ENCODE results near the gene BMP2K. TPM values are rescaled to one million over a fixed set of nuclear protein-coding genes. Genes with fewer than 3 reads are reported as not detected.
"Not testable (repeated sequence)": the region's sequence is repeated elsewhere in the genome, so short reads cannot be mapped to it uniquely, and the experiment has no call there.

BMP2K gene
- total and polyA plus RNA-seq, 2 of the 8 experiments (the other 6 are each of a cell fraction or from before 2014, with no cell fraction given) = 15.6 to 24.1 TPM

- H3K4me2 ChIP-seq (ENCODE audit: insufficient read depth in 1 of 2, low read depth in 2 of 2, low read length in 2 of 2); H3K9ac ChIP-seq (replicated peaks in 1 of 4; ENCODE audit: extremely low read depth in 1 of 4, low read depth in 3 of 4, low read length in 3 of 4); H3K79me1 ChIP-seq (ENCODE audit: low read depth, low read length); H2AK5ac ChIP-seq (ENCODE audit: low read depth, low read length); H2BK15ac ChIP-seq (ENCODE audit: low read length); H4K91ac ChIP-seq (replicated peaks; ENCODE audit: insufficient read length, low read length); H2BK120ac ChIP-seq (replicated peaks; ENCODE audit: low read depth, low read length); H3K9me3 ChIP-seq (ENCODE audit: insufficient read depth in 2 of 2, low read depth in 1 of 2, low read length in 1 of 2); H2BK20ac ChIP-seq (ENCODE audit: low read length); DNase-seq (ENCODE audit: low read depth in 1 of 2, low spot score in 2 of 2); H3K4ac ChIP-seq (replicated peaks; ENCODE audit: insufficient read length, low read depth, low read length); H3K18ac ChIP-seq (ENCODE audit: extremely low read depth, low read length); H3K4me3 ChIP-seq (ENCODE audit: extremely low read depth in 1 of 4, insufficient read depth in 2 of 4, low read depth in 3 of 4, low read length in 4 of 4); H3K79me2 ChIP-seq (ENCODE audit: control insufficient read depth in 1 of 2, insufficient read depth in 2 of 2, low read length in 2 of 2); H2AFZ ChIP-seq (ENCODE audit: low read length); H3K23me2 ChIP-seq (ENCODE audit: low read depth, low read length); H4K5ac ChIP-seq (ENCODE audit: insufficient read length, low read depth, low read length); FAIRE-seq; H2BK5ac ChIP-seq (ENCODE audit: low read depth, low read length); H4K8ac ChIP-seq (ENCODE audit: extremely low read depth, insufficient read depth, low read length); H2BK12ac ChIP-seq (ENCODE audit: low read depth, low read length); H4K20me1 ChIP-seq (replicated peaks in 1 of 2; ENCODE audit: control insufficient read depth in 1 of 2, insufficient read depth in 2 of 2, low read length in 2 of 2); H3K14ac ChIP-seq (ENCODE audit: insufficient read length); H3K4me1 ChIP-seq (replicated peaks in 1 of 4; ENCODE audit: control insufficient read depth in 3 of 4, insufficient read depth in 4 of 4, low read length in 3 of 4); H3K56ac ChIP-seq (replicated peaks; ENCODE audit: insufficient read length, low read depth, low read length); H3K27ac ChIP-seq (ENCODE audit: low read depth, low read length); H3K23ac ChIP-seq (ENCODE audit: insufficient read length); H3K27me3 ChIP-seq (replicated peaks in 1 of 4; ENCODE audit: control insufficient read depth in 3 of 4, extremely low read depth in 1 of 4, insufficient read depth in 3 of 4, low read length in 3 of 4): not testable (repeated sequence)
- CTCF ChIA-PET (ENCODE audit: partially characterized antibody) = interaction anchor here (0.6 kb wide), 1 partner anchor 78 kb away, joined by 3 read pairs; no protein-coding TSS in a partner anchor
- POLR2A ChIA-PET (ENCODE audit: partially characterized antibody) = interaction anchor here (1.1 kb wide), 1 partner anchor 29 kb away, joined by 3 read pairs; no protein-coding TSS in a partner anchor
- H3K36me3 ChIP-seq (ENCODE audit: control insufficient read depth in 2 of 4, insufficient read depth in 4 of 4, low read length in 3 of 4) = peaks cover 0 to 10% (median 0%) of the 10 kb centered on the region in 4 experiments; a peak in 2 of 8 replicates
- WGBS, 2 experiments (ENCODE audit: extremely low coverage in 1 of 2, insufficient coverage in 1 of 2, insufficient read length in 1 of 2, insufficient replicate concordance in 2 of 2, low coverage in 1 of 2, low lambda C conversion rate in 2 of 2, missing lambda C conversion rate in 1 of 2) = 94% methylated on average over 3 of the region's 3 CpGs; no CpG with 5 or more reads in 1 of the 2 experiments
These were observed 63.5 kb downstream of the BMP2K start for GRCh38 chr4:78839676-78840075.

- not testable (repeated sequence) for H3K79me2 ChIP-seq (ENCODE audit: control insufficient read depth in 1 of 2, insufficient read depth in 2 of 2, low read length in 2 of 2); H3K14ac ChIP-seq (ENCODE audit: insufficient read length); H3K56ac ChIP-seq (replicated peaks; ENCODE audit: insufficient read length, low read depth, low read length); H3K9ac ChIP-seq (replicated peaks in 1 of 4; ENCODE audit: extremely low read depth in 1 of 4, low read depth in 3 of 4, low read length in 3 of 4); H3K4me3 ChIP-seq (ENCODE audit: extremely low read depth in 1 of 4, insufficient read depth in 2 of 4, low read depth in 3 of 4, low read length in 4 of 4); H3K23ac ChIP-seq (ENCODE audit: insufficient read length); H3K27ac ChIP-seq (ENCODE audit: low read depth, low read length); H3K9me3 ChIP-seq (ENCODE audit: insufficient read depth in 2 of 2, low read depth in 1 of 2, low read length in 1 of 2); H4K8ac ChIP-seq (ENCODE audit: extremely low read depth, insufficient read depth, low read length); H2BK5ac ChIP-seq (ENCODE audit: low read depth, low read length); FAIRE-seq; H3K4me2 ChIP-seq (ENCODE audit: insufficient read depth in 1 of 2, low read depth in 2 of 2, low read length in 2 of 2); H2BK12ac ChIP-seq (ENCODE audit: low read depth, low read length); H2AK5ac ChIP-seq (ENCODE audit: low read depth, low read length); DNase-seq (ENCODE audit: low read depth in 1 of 2, low spot score in 2 of 2); H3K23me2 ChIP-seq (ENCODE audit: low read depth, low read length); H4K91ac ChIP-seq (replicated peaks; ENCODE audit: insufficient read length, low read length); H3K79me1 ChIP-seq (ENCODE audit: low read depth, low read length); H2AFZ ChIP-seq (ENCODE audit: low read length); H4K20me1 ChIP-seq (replicated peaks in 1 of 2; ENCODE audit: control insufficient read depth in 1 of 2, insufficient read depth in 2 of 2, low read length in 2 of 2); H4K5ac ChIP-seq (ENCODE audit: insufficient read length, low read depth, low read length); H2BK120ac ChIP-seq (replicated peaks; ENCODE audit: low read depth, low read length); H3K27me3 ChIP-seq (replicated peaks in 1 of 4; ENCODE audit: control insufficient read depth in 3 of 4, extremely low read depth in 1 of 4, insufficient read depth in 3 of 4, low read length in 3 of 4); H2BK20ac ChIP-seq (ENCODE audit: low read length); H2BK15ac ChIP-seq (ENCODE audit: low read length); H3K4me1 ChIP-seq (replicated peaks in 1 of 4; ENCODE audit: control insufficient read depth in 3 of 4, insufficient read depth in 4 of 4, low read length in 3 of 4); H3K4ac ChIP-seq (replicated peaks; ENCODE audit: insufficient read length, low read depth, low read length); H3K18ac ChIP-seq (ENCODE audit: extremely low read depth, low read length)
- POLR2A ChIA-PET (ENCODE audit: partially characterized antibody) = interaction anchor here (1.1 kb wide), 1 partner anchor 30 kb away, joined by 3 read pairs; no protein-coding TSS in a partner anchor
- WGBS, 2 experiments (ENCODE audit: extremely low coverage in 1 of 2, insufficient coverage in 1 of 2, insufficient read length in 1 of 2, insufficient replicate concordance in 2 of 2, low coverage in 1 of 2, low lambda C conversion rate in 2 of 2, missing lambda C conversion rate in 1 of 2) = 86% methylated on average over 4 of the region's 4 CpGs; no CpG with 5 or more reads in 1 of the 2 experiments
- peaks cover 0 to 10% (median 0%) of the 10 kb centered on the region in 4 experiments; a peak in 2 of 8 replicates for H3K36me3 ChIP-seq (ENCODE audit: control insufficient read depth in 2 of 4, insufficient read depth in 4 of 4, low read length in 3 of 4)
- CTCF ChIA-PET (ENCODE audit: partially characterized antibody) = interaction anchor here (0.6 kb wide), 1 partner anchor 52 kb away, joined by 5 read pairs; no protein-coding TSS in a partner anchor
These were observed 64.1 kb downstream of the BMP2K start for GRCh38 chr4:78840286-78840685.
